Measurements from ENCODE around the gene ZNF609.
"Not testable (repeated sequence)": the region's sequence is repeated elsewhere in the genome, so short reads cannot be mapped to it uniquely, and the experiment has no call there.

Gene ZNF609

DNA sequence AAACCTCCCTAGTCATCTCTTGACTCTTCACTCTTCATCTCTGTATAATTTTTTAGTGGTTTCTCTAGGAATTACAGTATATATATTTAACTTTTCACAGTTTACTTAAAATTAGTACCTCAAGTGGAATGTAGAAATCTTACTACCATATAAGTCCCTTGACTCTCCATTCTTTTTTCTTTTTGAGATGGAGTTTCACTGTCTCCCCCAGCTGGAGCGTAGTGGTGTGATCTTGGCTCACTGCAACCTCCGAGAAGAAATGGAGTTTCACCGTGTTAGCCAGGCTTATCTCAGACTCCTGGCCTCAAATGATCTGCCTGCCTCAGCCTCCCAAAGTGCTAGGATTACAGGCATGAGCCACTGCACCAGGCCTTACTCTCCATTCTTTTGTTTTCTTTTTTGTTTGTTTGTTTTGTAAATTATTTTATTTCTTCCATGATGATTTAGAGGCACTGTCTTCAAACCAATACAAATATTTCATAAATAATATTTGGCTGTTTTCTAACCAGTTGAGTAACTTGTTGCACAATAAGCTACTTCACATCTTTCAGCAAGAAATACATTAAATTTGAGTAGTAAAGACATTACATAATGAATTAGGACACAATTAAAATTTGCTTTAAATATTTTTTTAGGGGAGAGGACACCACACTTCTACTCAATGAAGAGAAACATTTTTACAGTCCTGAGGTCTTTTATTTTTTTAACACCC is 170.2 kb downstream of the ZNF609 start:
- H3K27ac ChIP-seq (ENCODE audit: low read depth, low read length): no peak overlapping the region
- H3K36me3 ChIP-seq (ENCODE audit: control insufficient read depth in 1 of 2, insufficient read depth in 2 of 2, low read length in 2 of 2): no peaks in the 10 kb centered on the region
- H3K27me3 ChIP-seq (ENCODE audit: control insufficient read depth in 1 of 2, insufficient read depth in 2 of 2, low read length in 2 of 2): no peaks in the 10 kb centered on the region
- no peaks in the 10 kb centered on the region for H3K9me3 ChIP-seq (ENCODE audit: control insufficient read depth in 1 of 2, low read length in 2 of 2)
- H3K4me1 ChIP-seq (ENCODE audit: control insufficient read depth in 1 of 2, insufficient read depth in 2 of 2, low read length in 2 of 2): peaks cover 17 to 34% of the 10 kb centered on the region in 2 donors
- H3K4me3 ChIP-seq (ENCODE audit: low read depth in 1 of 2, low read length in 2 of 2): no peak overlapping the region
- no peak overlapping the region for H3K9ac ChIP-seq (ENCODE audit: low read depth in 1 of 2, low read length in 2 of 2)

DNA sequence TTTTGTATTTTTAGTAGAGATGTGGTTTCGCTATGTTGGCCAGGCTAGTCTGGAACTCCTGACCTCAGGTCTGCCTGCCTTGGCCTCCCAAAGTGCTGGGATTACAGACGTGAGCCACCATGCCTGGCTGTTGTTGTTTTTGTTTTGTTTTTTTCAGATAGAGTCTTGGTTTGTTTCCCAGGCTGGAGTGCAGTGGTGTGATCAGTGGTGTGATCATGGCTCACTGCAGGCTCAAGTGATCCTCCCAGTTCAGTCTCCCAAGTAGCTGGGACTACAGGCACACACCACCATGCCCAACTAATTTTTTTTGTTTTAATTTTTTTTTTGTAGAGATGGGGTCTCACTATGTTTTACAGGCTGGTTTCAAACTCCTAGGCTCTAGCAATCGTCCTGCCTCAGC is 172.3 kb downstream of the ZNF609 start:
- not testable (repeated sequence) for H3K27me3 ChIP-seq (ENCODE audit: control insufficient read depth in 1 of 2, insufficient read depth in 2 of 2, low read length in 2 of 2); H3K4me3 ChIP-seq (ENCODE audit: low read depth in 1 of 2, low read length in 2 of 2); H3K9me3 ChIP-seq (ENCODE audit: control insufficient read depth in 1 of 2, low read length in 2 of 2); H3K36me3 ChIP-seq (ENCODE audit: control insufficient read depth in 1 of 2, insufficient read depth in 2 of 2, low read length in 2 of 2); H3K9ac ChIP-seq (ENCODE audit: low read depth in 1 of 2, low read length in 2 of 2); H3K27ac ChIP-seq (ENCODE audit: low read depth, low read length)
- H3K4me1 ChIP-seq (ENCODE audit: control insufficient read depth in 1 of 2, insufficient read depth in 2 of 2, low read length in 2 of 2): peaks cover 37 to 52% of the 10 kb centered on the region in 2 donors

DNA sequence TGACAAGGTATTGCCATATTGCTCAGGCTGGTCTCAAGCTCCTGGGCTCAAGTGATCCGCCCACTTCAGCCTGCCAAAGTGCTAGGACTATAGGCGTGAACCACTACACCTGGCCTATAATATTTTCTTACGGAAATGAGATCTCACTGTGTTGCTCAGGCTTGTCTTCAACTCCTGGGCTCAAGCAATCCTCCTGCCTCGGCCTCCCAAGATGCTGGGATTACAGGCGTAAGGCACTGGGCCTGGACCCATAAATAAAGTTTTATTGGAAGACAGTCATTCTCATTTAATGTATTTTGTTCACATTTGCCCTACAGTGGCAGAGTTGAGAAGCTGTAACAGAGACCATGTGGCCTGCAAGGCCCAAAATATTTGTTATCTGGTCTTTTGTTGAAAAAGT is 173.0 kb downstream of the ZNF609 start:
- no peak overlapping the region for H3K27ac ChIP-seq (ENCODE audit: low read depth, low read length)
- no peak overlapping the region for H3K9ac ChIP-seq (ENCODE audit: low read depth in 1 of 2, low read length in 2 of 2)
- peaks cover 40 to 52% of the 10 kb centered on the region in 2 donors for H3K4me1 ChIP-seq (ENCODE audit: control insufficient read depth in 1 of 2, insufficient read depth in 2 of 2, low read length in 2 of 2)

DNA sequence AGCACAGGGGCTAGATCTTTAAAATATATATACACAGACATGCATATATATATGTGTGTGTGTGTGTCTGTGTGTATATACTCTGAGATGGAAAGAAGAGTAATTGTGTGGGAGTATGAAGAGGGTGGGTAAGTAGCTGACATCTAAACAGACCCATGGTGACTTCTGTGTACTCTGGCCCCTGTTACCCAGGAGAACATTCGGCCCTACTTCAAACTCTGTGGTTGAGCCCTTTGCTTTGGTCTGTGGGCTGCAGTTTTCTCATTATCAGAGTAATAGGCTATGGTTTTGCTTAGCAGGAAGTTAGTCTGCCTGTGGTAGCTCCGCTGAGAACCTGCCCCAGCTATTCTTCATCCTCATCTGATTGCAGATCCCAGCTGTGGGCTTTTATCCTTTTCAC is 173.6 kb downstream of the ZNF609 start:
- H3K27me3 ChIP-seq (ENCODE audit: control insufficient read depth in 1 of 2, insufficient read depth in 2 of 2, low read length in 2 of 2): no peaks in the 10 kb centered on the region
- H3K4me3 ChIP-seq (ENCODE audit: low read depth in 1 of 2, low read length in 2 of 2): peak overlapping the region; percentile 50 to 58
- no peaks in the 10 kb centered on the region for H3K36me3 ChIP-seq (ENCODE audit: control insufficient read depth in 1 of 2, insufficient read depth in 2 of 2, low read length in 2 of 2)
- peak overlapping the region; percentile 33 for H3K27ac ChIP-seq (ENCODE audit: low read depth, low read length)
- H3K9me3 ChIP-seq (ENCODE audit: control insufficient read depth in 1 of 2, low read length in 2 of 2): peaks cover 0 to 3% of the 10 kb centered on the region in 2 donors
- peaks cover 43 to 53% of the 10 kb centered on the region in 2 donors for H3K4me1 ChIP-seq (ENCODE audit: control insufficient read depth in 1 of 2, insufficient read depth in 2 of 2, low read length in 2 of 2)
- peak overlapping the region in 1 of 2 donors; percentile 23 for H3K9ac ChIP-seq (ENCODE audit: low read depth in 1 of 2, low read length in 2 of 2)

More for the DNA sequence above, 173.0 kb downstream of the ZNF609 start:
- Histone ChIP-seq H3K9me3 (ENCODE audit: control insufficient read depth in 1 of 2, low read length in 2 of 2) (peaks cover 0 to 3% of the 10 kb centered on the region in 2 donors), H3K36me3 (ENCODE audit: control insufficient read depth in 1 of 2, insufficient read depth in 2 of 2, low read length in 2 of 2) (no peaks in the 10 kb centered on the region), H3K4me3 (ENCODE audit: low read depth in 1 of 2, low read length in 2 of 2) (no peak overlapping the region), H3K27me3 (ENCODE audit: control insufficient read depth in 1 of 2, insufficient read depth in 2 of 2, low read length in 2 of 2) (no peaks in the 10 kb centered on the region)

DNA sequence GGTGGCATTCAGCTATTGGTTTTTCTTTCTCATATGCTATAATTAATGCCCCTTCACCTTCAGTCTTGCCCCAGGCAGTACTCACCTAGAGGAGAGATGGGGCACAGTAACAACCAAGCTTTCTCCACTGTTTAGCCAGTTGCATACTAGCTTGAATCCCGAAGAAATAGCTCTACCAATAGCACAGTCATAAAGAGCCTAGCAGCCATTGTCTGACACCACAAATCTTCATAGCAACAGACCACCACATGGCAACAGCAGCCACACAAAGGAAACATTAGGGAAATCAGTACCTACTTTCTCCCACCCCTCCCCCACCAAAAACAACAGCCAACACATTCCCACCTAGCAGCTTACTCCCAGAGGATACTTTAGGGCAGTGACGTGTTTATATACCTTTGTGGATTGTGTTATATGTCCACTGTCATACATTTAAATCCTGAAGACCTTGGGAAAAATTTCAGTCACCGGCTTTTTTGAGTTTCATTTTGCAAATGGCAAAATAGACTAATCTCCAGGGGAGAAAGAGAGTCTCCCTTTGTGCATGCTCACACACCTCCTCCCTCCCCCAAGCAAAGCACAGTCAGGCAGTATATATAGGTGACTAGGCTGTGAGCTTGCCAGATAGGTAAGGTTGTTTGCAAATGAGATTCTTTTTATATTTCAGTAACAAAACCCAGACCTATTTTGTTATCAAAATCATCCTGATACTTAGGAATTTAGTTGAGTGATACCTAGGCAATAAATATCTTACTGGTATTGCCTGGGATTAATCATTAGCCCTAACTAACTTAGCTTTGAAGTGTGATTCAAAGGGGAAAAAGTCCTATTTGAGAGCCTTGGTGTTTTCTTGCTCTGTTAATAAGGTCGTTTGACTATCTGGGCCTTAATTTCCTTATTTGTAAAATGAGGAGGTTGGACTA is 174.5 kb downstream of the ZNF609 start:
- peaks cover 51 to 61% of the 10 kb centered on the region in 2 donors for H3K4me1 ChIP-seq (ENCODE audit: control insufficient read depth in 1 of 2, insufficient read depth in 2 of 2, low read length in 2 of 2)
- no peaks in the 10 kb centered on the region for H3K36me3 ChIP-seq (ENCODE audit: control insufficient read depth in 1 of 2, insufficient read depth in 2 of 2, low read length in 2 of 2)
- H3K9ac ChIP-seq (ENCODE audit: low read depth in 1 of 2, low read length in 2 of 2): peak overlapping the region; percentile 23 to 43
- peak overlapping the region; percentile 33 for H3K27ac ChIP-seq (ENCODE audit: low read depth, low read length)
- peaks cover 0 to 3% of the 10 kb centered on the region in 2 donors for H3K9me3 ChIP-seq (ENCODE audit: control insufficient read depth in 1 of 2, low read length in 2 of 2)
- no peaks in the 10 kb centered on the region for H3K27me3 ChIP-seq (ENCODE audit: control insufficient read depth in 1 of 2, insufficient read depth in 2 of 2, low read length in 2 of 2)
- peak overlapping the region; percentile 50 to 58 for H3K4me3 ChIP-seq (ENCODE audit: low read depth in 1 of 2, low read length in 2 of 2)

DNA sequence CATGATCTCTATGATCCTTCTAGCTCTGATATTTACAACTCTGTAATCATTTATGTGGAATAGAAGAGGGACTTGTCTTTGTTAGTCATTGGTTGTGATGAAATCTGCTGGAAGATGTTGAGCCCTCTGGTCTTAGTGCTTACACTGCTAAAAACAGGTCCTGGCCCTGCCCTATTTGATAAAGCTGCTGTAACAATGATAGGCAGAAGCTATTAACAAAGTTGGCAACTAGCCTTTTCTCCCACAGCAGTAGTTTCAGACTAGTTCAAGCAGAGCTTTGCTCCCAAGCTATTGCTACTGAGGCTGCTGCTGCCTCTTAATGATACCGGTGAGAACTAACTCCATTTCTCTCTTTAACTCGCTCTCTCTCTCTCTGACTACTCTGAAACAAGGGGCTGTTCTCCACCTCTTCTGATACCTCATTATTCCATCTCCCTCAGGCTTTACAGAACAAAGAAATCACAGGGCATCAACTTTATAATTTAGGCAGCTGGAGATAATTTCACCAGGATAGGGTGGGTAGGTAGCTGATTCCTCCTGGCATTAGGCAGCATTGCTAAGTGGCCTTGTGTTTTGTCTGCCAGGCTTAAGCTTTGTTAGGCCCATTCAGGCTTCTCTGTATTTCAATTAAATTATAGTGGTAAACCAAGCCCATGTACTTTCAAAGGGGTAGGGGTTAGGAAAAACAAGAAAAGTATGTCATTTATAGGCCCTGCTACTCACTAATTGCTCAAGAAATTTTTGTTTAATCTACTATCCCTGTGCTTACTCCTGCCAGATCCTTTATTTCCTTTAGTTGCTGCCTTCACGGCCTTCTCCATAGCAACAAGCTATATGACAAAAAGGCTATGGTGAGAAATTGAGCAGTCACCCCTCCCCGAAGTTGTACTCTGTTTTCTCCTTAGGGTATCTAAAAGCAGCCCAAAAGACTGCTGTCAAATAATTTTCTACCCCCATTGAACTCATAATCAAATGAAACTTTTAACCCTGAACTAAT is 175.4 kb downstream of the ZNF609 start:
- Histone ChIP-seq H3K4me3 (ENCODE audit: low read depth in 1 of 2, low read length in 2 of 2) (peak overlapping the region; percentile 50 to 58), H3K27ac (ENCODE audit: low read depth, low read length) (peak overlapping the region; percentile 23), H3K9me3 (ENCODE audit: control insufficient read depth in 1 of 2, low read length in 2 of 2) (peaks cover 0 to 3% of the 10 kb centered on the region in 2 donors), H3K36me3 (ENCODE audit: control insufficient read depth in 1 of 2, insufficient read depth in 2 of 2, low read length in 2 of 2) (no peaks in the 10 kb centered on the region), H3K4me1 (ENCODE audit: control insufficient read depth in 1 of 2, insufficient read depth in 2 of 2, low read length in 2 of 2) (peaks cover 59 to 71% of the 10 kb centered on the region in 2 donors), H3K9ac (ENCODE audit: low read depth in 1 of 2, low read length in 2 of 2) (peak overlapping the region; percentile 7 to 43), H3K27me3 (ENCODE audit: control insufficient read depth in 1 of 2, insufficient read depth in 2 of 2, low read length in 2 of 2) (no peaks in the 10 kb centered on the region)

DNA sequence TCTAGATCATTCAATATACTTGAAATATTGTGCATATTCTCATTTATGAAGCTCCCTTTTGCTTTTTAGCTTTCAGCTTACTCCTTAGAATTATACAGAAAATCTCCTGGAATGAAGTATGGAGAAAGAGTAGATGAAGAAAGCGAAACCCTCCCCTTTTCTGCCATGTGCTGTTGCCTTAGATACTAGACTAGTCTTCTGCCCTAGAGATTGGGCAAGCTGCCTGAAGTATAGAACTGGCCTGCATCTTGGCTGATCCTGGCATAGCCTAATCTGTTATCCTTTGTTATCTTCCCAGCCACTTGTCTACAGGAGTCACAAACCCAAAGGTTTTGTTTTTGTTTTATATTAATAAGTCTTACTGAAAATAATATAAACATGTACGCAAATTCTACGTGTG is 176.2 kb downstream of the ZNF609 start:
- no peak overlapping the region for H3K27ac ChIP-seq (ENCODE audit: low read depth, low read length)
- H3K4me1 ChIP-seq (ENCODE audit: control insufficient read depth in 1 of 2, insufficient read depth in 2 of 2, low read length in 2 of 2): peaks cover 61 to 72% of the 10 kb centered on the region in 2 donors
- H3K9ac ChIP-seq (ENCODE audit: low read depth in 1 of 2, low read length in 2 of 2): no peak overlapping the region

DNA sequence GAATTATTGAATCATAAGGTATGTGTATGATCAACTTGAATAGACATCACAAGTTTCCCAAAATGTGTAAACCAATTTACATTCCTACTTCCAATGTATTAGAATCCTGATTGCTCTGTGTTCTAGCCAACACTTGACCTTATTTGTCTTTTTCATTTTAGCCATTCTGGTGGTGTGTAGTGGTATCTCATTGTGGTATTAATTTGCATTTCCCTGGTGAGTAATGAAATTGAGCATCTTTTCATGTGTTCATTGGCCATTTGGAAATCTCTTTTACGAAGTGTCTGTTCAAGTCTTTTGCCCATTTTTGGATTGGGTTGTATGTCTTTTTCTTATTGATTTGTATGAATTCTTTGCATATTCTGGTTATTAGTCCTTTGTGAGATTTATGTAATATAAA is 177.0 kb downstream of the ZNF609 start:
- no peak overlapping the region for H3K27ac ChIP-seq (ENCODE audit: low read depth, low read length)

More for the DNA sequence above, 176.2 kb downstream of the ZNF609 start:
- Histone ChIP-seq H3K9me3 (ENCODE audit: control insufficient read depth in 1 of 2, low read length in 2 of 2) (peaks cover 0 to 3% of the 10 kb centered on the region in 2 donors), H3K36me3 (ENCODE audit: control insufficient read depth in 1 of 2, insufficient read depth in 2 of 2, low read length in 2 of 2) (no peaks in the 10 kb centered on the region), H3K27me3 (ENCODE audit: control insufficient read depth in 1 of 2, insufficient read depth in 2 of 2, low read length in 2 of 2) (no peaks in the 10 kb centered on the region), H3K4me3 (ENCODE audit: low read depth in 1 of 2, low read length in 2 of 2) (no peak overlapping the region)

DNA sequence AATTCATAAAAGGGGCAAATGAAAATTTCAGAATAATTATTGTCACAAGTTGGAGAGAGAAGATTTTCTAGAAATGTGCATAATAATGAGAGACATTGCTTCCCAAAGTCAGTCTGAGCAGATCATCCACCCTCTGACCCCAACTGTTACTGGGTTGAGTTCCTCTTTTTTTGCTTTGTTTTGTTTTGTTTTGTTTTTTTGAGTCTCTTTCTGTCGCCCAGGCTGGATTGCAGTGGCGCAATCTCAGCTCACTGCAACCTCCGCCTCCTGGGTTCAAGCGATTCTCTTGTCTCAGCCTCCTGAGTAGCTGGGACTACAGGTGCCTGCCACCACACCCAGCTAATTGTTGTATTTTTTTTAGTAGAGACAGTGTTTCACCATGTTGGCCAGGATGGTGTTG is 179.4 kb downstream of the ZNF609 start:
- H3K4me1 ChIP-seq (ENCODE audit: control insufficient read depth in 1 of 2, insufficient read depth in 2 of 2, low read length in 2 of 2): peaks cover 55 to 64% of the 10 kb centered on the region in 2 donors
- H3K27ac ChIP-seq (ENCODE audit: low read depth, low read length); H3K27me3 ChIP-seq (ENCODE audit: control insufficient read depth in 1 of 2, insufficient read depth in 2 of 2, low read length in 2 of 2); H3K9me3 ChIP-seq (ENCODE audit: control insufficient read depth in 1 of 2, low read length in 2 of 2); H3K4me3 ChIP-seq (ENCODE audit: low read depth in 1 of 2, low read length in 2 of 2); H3K9ac ChIP-seq (ENCODE audit: low read depth in 1 of 2, low read length in 2 of 2); H3K36me3 ChIP-seq (ENCODE audit: control insufficient read depth in 1 of 2, insufficient read depth in 2 of 2, low read length in 2 of 2): not testable (repeated sequence)

More for the DNA sequence above, 177.0 kb downstream of the ZNF609 start:
- Histone ChIP-seq H3K9me3 (ENCODE audit: control insufficient read depth in 1 of 2, low read length in 2 of 2) (peaks cover 0 to 3% of the 10 kb centered on the region in 2 donors), H3K4me3 (ENCODE audit: low read depth in 1 of 2, low read length in 2 of 2) (no peak overlapping the region), H3K27me3 (ENCODE audit: control insufficient read depth in 1 of 2, insufficient read depth in 2 of 2, low read length in 2 of 2) (no peaks in the 10 kb centered on the region), H3K36me3 (ENCODE audit: control insufficient read depth in 1 of 2, insufficient read depth in 2 of 2, low read length in 2 of 2) (no peaks in the 10 kb centered on the region), H3K4me1 (ENCODE audit: control insufficient read depth in 1 of 2, insufficient read depth in 2 of 2, low read length in 2 of 2) (peaks cover 64 to 69% of the 10 kb centered on the region in 2 donors), H3K9ac (ENCODE audit: low read depth in 1 of 2, low read length in 2 of 2) (no peak overlapping the region)

All from duodenal mucosa (tissue), 2 donors.